HG03571 (cell line): ENCODE data around the gene SLC1A1.
A peak's percentile ranks its signal among the peaks of the same experiment; 100 is the strongest.
"Not testable (repeated sequence)": the region's sequence is repeated elsewhere in the genome, so short reads cannot be mapped to it uniquely, and the experiment has no call there.

ENCODE experiments used
- ATAC-seq: cut with Tn5 transposase; IDR thresholded peaks from one replicate; pipeline ENCODE4 v1.9.1; 2021; ENCODE audit not compliant: unreplicated experiment

The SLC1A1 gene

GRCh38 chr9:4504250-4504649 is 14.0 kb downstream of the SLC1A1 start:
- no peak for ATAC-seq

- ATAC-seq = no peak
Measured at GRCh38 chr9:4506490-4506889, 16.2 kb downstream of the SLC1A1 start.

- no peak for ATAC-seq
Measured at GRCh38 chr9:4507306-4508130, 17.2 kb downstream of the SLC1A1 start.

- no peak for ATAC-seq
Measured at GRCh38 chr9:4508246-4508906, 18.1 kb downstream of the SLC1A1 start.

- ATAC-seq = no peak
Measured at GRCh38 chr9:4508907-4509589, 18.8 kb downstream of the SLC1A1 start.

GRCh38 chr9:4509590-4509984 is 19.3 kb downstream of the SLC1A1 start:
- no peak for ATAC-seq

GRCh38 chr9:4510546-4511322 is 20.5 kb downstream of the SLC1A1 start:
- no peak for ATAC-seq

GRCh38 chr9:4514252-4515128 is 24.2 kb downstream of the SLC1A1 start:
- no peak for ATAC-seq

GRCh38 chr9:4515958-4516375 is 25.7 kb downstream of the SLC1A1 start:
- ATAC-seq = no peak

GRCh38 chr9:4517274-4517673 is 27.0 kb downstream of the SLC1A1 start:
- ATAC-seq = no peak

- ATAC-seq = no peak
Measured at GRCh38 chr9:4519604-4520003, 29.3 kb downstream of the SLC1A1 start.

GRCh38 chr9:4520055-4520454 is 29.8 kb downstream of the SLC1A1 start:
- ATAC-seq = no peak

GRCh38 chr9:4530375-4530774 is 40.1 kb downstream of the SLC1A1 start:
- ATAC-seq = peak; percentile 89

GRCh38 chr9:4530831-4531230 is 40.6 kb downstream of the SLC1A1 start:
- not testable (repeated sequence) for ATAC-seq

- not testable (repeated sequence) for ATAC-seq
Measured at GRCh38 chr9:4531355-4531754, 41.1 kb downstream of the SLC1A1 start.

- not testable (repeated sequence) for ATAC-seq
Measured at GRCh38 chr9:4533881-4534280, 43.6 kb downstream of the SLC1A1 start.

- not testable (repeated sequence) for ATAC-seq
Measured at GRCh38 chr9:4536196-4536595, 45.9 kb downstream of the SLC1A1 start.

GRCh38 chr9:4537581-4537980 is 47.3 kb downstream of the SLC1A1 start:
- no peak for ATAC-seq

GRCh38 chr9:4538107-4538506 is 47.8 kb downstream of the SLC1A1 start:
- no peak for ATAC-seq

GRCh38 chr9:4538621-4539020 is 48.4 kb downstream of the SLC1A1 start:
- no peak for ATAC-seq
